OCI-LY3 (cell line): ENCODE measurements around the gene LMCD1.

Experiments used
- H2AFZ ChIP-seq: fragments of 200-600, 300-600 bp; shearing (Covaris generic); 2 replicates; pipeline ENCODE4 v1.6.0; 2014; ENCODE audit warnings: antibody characterized with exemption, low read depth, low read length
- H3K27ac ChIP-seq: fragments of 200-600, 300-600 bp; sonication (generic); 2 replicates; pipeline ENCODE4 v1.5.1; 2014; ENCODE audit warnings: mild to moderate bottlenecking, low read length, moderate library complexity, mixed read lengths
- H3K27me3 ChIP-seq: fragments of 200-600, 300-600 bp; sonication (generic); 2 replicates; pipeline ENCODE4 v1.6.1; 2014; ENCODE audit warnings: low read depth, low read length, mixed read lengths
- H3K36me3 ChIP-seq: fragments of 200-600, 300-600 bp; sonication (generic); replicated peaks from 2 replicates; pipeline ENCODE3; 2014; ENCODE audit warnings: low read depth, low read length, mixed read lengths
- H3K4me1 ChIP-seq: fragments of 300-600, 200-600 bp; sonication (generic); 2 replicates; pipeline ENCODE4 v1.6.1; 2014; ENCODE audit warnings: low read length, mixed read lengths
- H3K4me2 ChIP-seq: fragments of 200-600, 300-600 bp; sonication (generic); 2 replicates; pipeline ENCODE4 v1.6.1; 2014; ENCODE audit warnings: low read length, mixed read lengths
- H3K4me3 ChIP-seq: fragments of 300-600, 200-600 bp; sonication (generic); 2 replicates; pipeline ENCODE4 v1.5.1; 2014; ENCODE audit warnings: antibody characterized with exemption, mild to moderate bottlenecking, low read length, moderate library complexity
- H3K79me2 ChIP-seq: fragments of 300-600, 200-600 bp; shearing (Covaris generic); 2 replicates; pipeline ENCODE4 v1.6.1; 2014; ENCODE audit warnings: mild to moderate bottlenecking, low read length, mixed read lengths
- H3K9ac ChIP-seq: fragments of 300-600, 200-600 bp; shearing (Covaris generic); 2 replicates; pipeline ENCODE4 v1.6.0; 2014; ENCODE audit warnings: mild to moderate bottlenecking, low read length, moderate library complexity
- H3K9me3 ChIP-seq: fragments of 200-600, 300-600 bp; shearing (Covaris generic); 2 replicates; pipeline ENCODE4 v1.6.1; 2014; ENCODE audit warnings: low read length, mixed read lengths; ENCODE audit not compliant: insufficient read depth
- H4K20me1 ChIP-seq: fragments of 200-600, 300-600 bp; sonication (generic); 2 replicates; pipeline ENCODE4 v1.6.1; 2016; ENCODE audit warnings: low read length, mixed read lengths; ENCODE audit not compliant: insufficient read depth
- CTCF ChIP-seq: fragments of 200-600, 300-600 bp; sonication (generic); IDR thresholded peaks from 2 replicates; pipeline ENCODE4 v1.5.1; 2014; ENCODE audit warnings: antibody characterized with exemption, low read length, low read depth
- EZH2phosphoT487 ChIP-seq: fragments of 200-600 bp; shearing (Covaris generic); IDR thresholded peaks from 2 replicates; pipeline ENCODE4 v1.6.1; 2018; ENCODE audit warnings: antibody characterized with exemption, mixed run types, low read depth

LMCD1 gene

GRCh38 chr3:8567784-8568575 is 66.4 kb downstream of the LMCD1 start:
- H3K79me2 ChIP-seq: no peaks in the 10 kb centered on the region
- TF ChIP-seq CTCF: no peak
- no peak for TF ChIP-seq EZH2phosphoT487
- no peak overlapping the region for H3K27ac ChIP-seq
- no peak overlapping the region for H3K9ac ChIP-seq
- H4K20me1 ChIP-seq: no peaks in the 10 kb centered on the region
- H2AFZ ChIP-seq: no peak overlapping the region
- H3K4me1 ChIP-seq: no peaks in the 10 kb centered on the region
- no peak overlapping the region for H3K4me3 ChIP-seq
- H3K27me3 ChIP-seq: no peaks in the 10 kb centered on the region
- H3K4me2 ChIP-seq: no peak overlapping the region
- H3K9me3 ChIP-seq: no peaks in the 10 kb centered on the region
- H3K36me3 ChIP-seq: no peaks in the 10 kb centered on the region

GRCh38 chr3:8571256-8571655 is 69.6 kb downstream of the LMCD1 start:
- H3K27me3 ChIP-seq: no peaks in the 10 kb centered on the region
- H3K4me3 ChIP-seq: no peak overlapping the region
- no peaks in the 10 kb centered on the region for H3K79me2 ChIP-seq
- H4K20me1 ChIP-seq: no peaks in the 10 kb centered on the region
- no peak overlapping the region for H2AFZ ChIP-seq
- H3K4me1 ChIP-seq: no peaks in the 10 kb centered on the region
- H3K9ac ChIP-seq: no peak overlapping the region
- no peak overlapping the region for H3K4me2 ChIP-seq
- H3K36me3 ChIP-seq: no peaks in the 10 kb centered on the region
- TF ChIP-seq CTCF: no peak
- no peak for TF ChIP-seq EZH2phosphoT487
- no peak overlapping the region for H3K27ac ChIP-seq
- H3K9me3 ChIP-seq: no peaks in the 10 kb centered on the region

- H3K27me3 ChIP-seq: no peaks in the 10 kb centered on the region
- H3K27ac ChIP-seq: no peak overlapping the region
- H3K9ac ChIP-seq: no peak overlapping the region
- peaks cover 6% of the 10 kb centered on the region for H3K4me1 ChIP-seq
- no peaks in the 10 kb centered on the region for H3K79me2 ChIP-seq
- no peaks in the 10 kb centered on the region for H3K36me3 ChIP-seq
- H4K20me1 ChIP-seq: no peaks in the 10 kb centered on the region
- H3K4me2 ChIP-seq: no peak overlapping the region
- no peak overlapping the region for H2AFZ ChIP-seq
- H3K9me3 ChIP-seq: no peaks in the 10 kb centered on the region
- no peak overlapping the region for H3K4me3 ChIP-seq
- TF ChIP-seq CTCF: no peak
- no peak for TF ChIP-seq EZH2phosphoT487
Measured at GRCh38 chr3:8573342-8573926, 71.8 kb downstream of the LMCD1 start.

GRCh38 chr3:8574040-8574669 is 72.5 kb downstream of the LMCD1 start:
- Histone ChIP-seq H3K27me3 (no peaks in the 10 kb centered on the region), H3K36me3 (no peaks in the 10 kb centered on the region), H3K4me2 (no peak overlapping the region), H3K9me3 (no peaks in the 10 kb centered on the region), H3K4me3 (no peak overlapping the region), H2AFZ (no peak overlapping the region), H3K9ac (no peak overlapping the region), H3K79me2 (no peaks in the 10 kb centered on the region), H4K20me1 (no peaks in the 10 kb centered on the region), H3K27ac (no peak overlapping the region), H3K4me1 (peaks cover 13% of the 10 kb centered on the region)
- TF ChIP-seq EZH2phosphoT487 (no peak), CTCF (no peak)
